Tibial nerve (tissue), 4 donors: ENCODE results near the gene TOM1L2. TPM values are rescaled to one million over a fixed set of nuclear protein-coding genes. Genes with fewer than 3 reads are reported as not detected.
A peak's percentile ranks its signal among the peaks of the same experiment; 100 is the strongest.
"Not testable (repeated sequence)": the region's sequence is repeated elsewhere in the genome, so short reads cannot be mapped to it uniquely, and the experiment has no call there.

Source experiments
- DNase-seq, 2 donors: peaks; one replicate each; pipeline ENCODE4 v3.0.0-alpha.2; 2019; ENCODE audit warnings: low spot score in 2 of 2
- H3K27ac ChIP-seq, 4 donors: fragments of 200-600 bp; sonication (generic) in 3 of 4; one replicate each; pipeline ENCODE4 v1.5.1; 2017 to 2019; ENCODE audit warnings: mild to moderate bottlenecking in 1 of 4
- H3K27me3 ChIP-seq, 2 donors: fragments of 200-600 bp; sonication (generic) in 1 of 2; one replicate each; pipeline versions ENCODE4 v1.5.1 to v1.6.0; 2017 to 2019
- H3K36me3 ChIP-seq, 3 donors: fragments of 200-600 bp; sonication (generic); one replicate each; pipeline ENCODE4 v1.5.1; 2018 to 2019
- H3K4me1 ChIP-seq, 4 donors: fragments of 200-600 bp; sonication (generic) in 3 of 4; one replicate each; pipeline ENCODE4 v1.5.1; 2017 to 2019
- H3K4me3 ChIP-seq, 4 donors: fragments of 200-600 bp; sonication (generic) in 3 of 4; one replicate each; pipeline ENCODE4 v1.5.1; 2017 to 2019; ENCODE audit warnings: mild to moderate bottlenecking in 1 of 4, moderate library complexity in 1 of 4
- H3K9me3 ChIP-seq, 4 donors: fragments of 200-600 bp; sonication (generic) in 3 of 4; one replicate each; pipeline ENCODE4 v1.5.1; 2017 to 2019
- EP300 ChIP-seq, 2 donors: sonication (generic); formaldehyde crosslinking; IDR thresholded peaks; one replicate each; pipeline ENCODE4 v1.6.1; 2017; ENCODE audit warnings: antibody characterized with exemption in 2 of 2, mild to moderate bottlenecking in 1 of 2
- POLR2A ChIP-seq, 2 donors: fragments of 450-650 bp; IDR thresholded peaks; one replicate each; pipeline ENCODE4 v1.6.1; 2017; ENCODE audit warnings: antibody characterized with exemption in 2 of 2, mild to moderate bottlenecking in 2 of 2, moderate library complexity in 2 of 2
- WGBS, 2 donors: methylation state at CpG; one replicate each; pipeline ENCODE4 v1.1.5; 2018; 5-methylcytosine and 5-hydroxymethylcytosine counted together
- total RNA-seq, 4 donors: library from RNA; depleted of rRNA; stranded (reverse); fragments of >200 nt; gene quantifications; one replicate each; pipeline ENCODE4 v1.1.0, GENCODE V29; 2016
- TF ChIP-seq, protein P1 (sequence below), 5 experiments: fragments of 200-600 bp in 3 of 5; fragments of 450-650 bp in 2 of 5; sonication (generic) in 3 of 5; IDR thresholded peaks; one replicate each; pipeline ENCODE4 v1.5.1; 2016 to 2019; ENCODE audit warnings: antibody characterized with exemption in 5 of 5, mild to moderate bottlenecking in 3 of 5, moderate library complexity in 2 of 5

Gene TOM1L2
- total RNA-seq, 4 donors from 2014 or later = 83.4 to 109 (median 96.8) TPM

DNA sequence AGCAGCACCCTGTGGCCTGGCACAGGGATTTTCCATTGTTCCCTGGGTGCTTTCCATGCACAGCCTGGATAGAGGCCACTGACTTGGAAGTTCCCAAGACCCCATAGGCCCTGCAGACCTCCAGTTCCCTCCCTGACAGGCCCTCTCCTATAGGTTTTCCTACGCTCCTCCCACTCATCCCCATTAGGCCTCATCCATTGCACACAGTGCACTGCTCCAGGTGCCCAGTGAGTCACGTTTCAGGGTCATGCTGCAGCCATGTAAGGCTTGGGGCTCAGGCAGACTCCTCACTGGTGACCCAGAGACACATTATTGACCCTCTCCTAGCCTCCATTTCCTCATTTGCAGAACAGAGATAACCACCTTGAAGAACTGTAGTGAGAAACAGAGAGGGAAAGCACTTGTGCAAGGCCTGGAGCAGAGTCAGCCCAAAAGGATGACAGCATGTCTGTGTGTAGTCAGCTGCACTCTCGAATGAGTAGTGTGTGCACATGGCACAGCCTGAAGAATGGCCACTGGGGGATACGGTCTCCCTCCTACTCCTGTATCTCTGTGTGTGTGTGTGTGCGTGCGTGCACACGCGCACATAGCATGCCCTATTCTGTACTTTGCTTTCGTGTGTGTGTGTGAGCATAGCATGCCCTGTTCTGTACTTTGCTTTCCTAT is 27.3 kb upstream of the TOM1L2 start:
- H3K27ac ChIP-seq = no peak overlapping the region
- DNase-seq = no peak
- 74 to 78% methylated on average over 9 of the region's 9 CpGs for WGBS, 2 donors
- H3K4me1 ChIP-seq = peaks cover 0 to 3% (median 0%) of the 10 kb centered on the region in 4 donors
- H3K27me3 ChIP-seq = no peaks in the 10 kb centered on the region
- H3K36me3 ChIP-seq = peaks cover 0 to 3% (median 0%) of the 10 kb centered on the region in 3 donors
- TF ChIP-seq EP300 (IDR thresholded peaks at IDR 0.05) (no peak), POLR2A (IDR thresholded peaks at IDR 0.05) (no peak)
- TF ChIP-seq, protein P1, sequence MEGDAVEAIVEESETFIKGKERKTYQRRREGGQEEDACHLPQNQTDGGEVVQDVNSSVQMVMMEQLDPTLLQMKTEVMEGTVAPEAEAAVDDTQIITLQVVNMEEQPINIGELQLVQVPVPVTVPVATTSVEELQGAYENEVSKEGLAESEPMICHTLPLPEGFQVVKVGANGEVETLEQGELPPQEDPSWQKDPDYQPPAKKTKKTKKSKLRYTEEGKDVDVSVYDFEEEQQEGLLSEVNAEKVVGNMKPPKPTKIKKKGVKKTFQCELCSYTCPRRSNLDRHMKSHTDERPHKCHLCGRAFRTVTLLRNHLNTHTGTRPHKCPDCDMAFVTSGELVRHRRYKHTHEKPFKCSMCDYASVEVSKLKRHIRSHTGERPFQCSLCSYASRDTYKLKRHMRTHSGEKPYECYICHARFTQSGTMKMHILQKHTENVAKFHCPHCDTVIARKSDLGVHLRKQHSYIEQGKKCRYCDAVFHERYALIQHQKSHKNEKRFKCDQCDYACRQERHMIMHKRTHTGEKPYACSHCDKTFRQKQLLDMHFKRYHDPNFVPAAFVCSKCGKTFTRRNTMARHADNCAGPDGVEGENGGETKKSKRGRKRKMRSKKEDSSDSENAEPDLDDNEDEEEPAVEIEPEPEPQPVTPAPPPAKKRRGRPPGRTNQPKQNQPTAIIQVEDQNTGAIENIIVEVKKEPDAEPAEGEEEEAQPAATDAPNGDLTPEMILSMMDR (IDR thresholded peaks at IDR 0.05) = no peak
- H3K4me3 ChIP-seq = no peak overlapping the region
- H3K9me3 ChIP-seq = no peaks in the 10 kb centered on the region

DNA sequence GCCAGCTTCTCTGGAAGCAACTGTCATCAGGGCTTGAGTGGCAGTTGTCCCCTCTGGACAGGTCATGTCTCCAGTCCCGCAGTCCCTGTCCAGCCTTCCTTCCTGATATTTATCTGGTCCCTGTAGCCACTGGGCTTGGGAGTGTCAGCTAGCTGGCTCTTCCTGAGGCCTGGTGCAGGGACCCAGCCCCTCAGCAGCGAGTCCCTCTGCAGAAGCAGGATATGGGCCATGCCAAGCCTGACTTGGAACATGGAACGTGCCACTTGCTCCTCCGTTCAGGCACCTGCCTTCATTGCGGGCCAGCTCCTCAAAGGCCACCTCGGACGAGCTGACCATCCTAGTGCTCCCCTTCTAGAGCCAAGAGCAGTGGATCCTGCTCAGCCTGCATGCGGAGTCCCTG is 26.7 kb upstream of the TOM1L2 start:
- TF ChIP-seq EP300 (IDR thresholded peaks at IDR 0.05) = no peak
- no peak for TF ChIP-seq POLR2A (IDR thresholded peaks at IDR 0.05)
- TF ChIP-seq, protein P1 (IDR thresholded peaks at IDR 0.05) = no peak
- Histone ChIP-seq H3K4me3 (no peak overlapping the region), H3K9me3 (no peaks in the 10 kb centered on the region), H3K36me3 (no peaks in the 10 kb centered on the region), H3K27ac (no peak overlapping the region), H3K4me1 (peaks cover 0 to 8% (median 0%) of the 10 kb centered on the region in 4 donors), H3K27me3 (no peaks in the 10 kb centered on the region)
- no peak for DNase-seq
- 96 to 99% methylated on average over 8 of the region's 8 CpGs for WGBS, 2 donors

DNA sequence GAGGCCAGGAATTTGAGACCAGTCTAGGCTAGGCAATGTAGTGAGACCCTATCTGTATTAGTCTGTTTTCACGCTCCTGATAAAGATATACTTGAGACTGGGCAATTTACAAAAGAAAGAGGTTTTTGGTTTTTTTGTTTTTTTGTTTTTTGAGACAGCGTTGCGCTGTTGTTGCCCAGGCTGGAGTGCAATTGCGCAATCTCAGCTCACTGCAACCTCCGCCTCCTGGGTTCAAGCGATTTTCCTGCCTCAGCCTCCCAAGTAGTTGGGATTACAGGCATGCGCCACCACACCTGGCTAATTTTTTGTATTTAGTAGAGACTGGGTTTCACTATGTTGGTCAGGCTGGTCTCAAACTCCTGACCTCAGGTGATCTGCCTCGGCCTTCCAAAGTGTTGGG is 23.7 kb upstream of the TOM1L2 start:
- H3K4me3 ChIP-seq, H3K4me1 ChIP-seq, DNase-seq, H3K27ac ChIP-seq, H3K36me3 ChIP-seq, H3K9me3 ChIP-seq, H3K27me3 ChIP-seq: not testable (repeated sequence)
- WGBS, 2 donors = 96% methylated on average over 8 of the region's 8 CpGs

DNA sequence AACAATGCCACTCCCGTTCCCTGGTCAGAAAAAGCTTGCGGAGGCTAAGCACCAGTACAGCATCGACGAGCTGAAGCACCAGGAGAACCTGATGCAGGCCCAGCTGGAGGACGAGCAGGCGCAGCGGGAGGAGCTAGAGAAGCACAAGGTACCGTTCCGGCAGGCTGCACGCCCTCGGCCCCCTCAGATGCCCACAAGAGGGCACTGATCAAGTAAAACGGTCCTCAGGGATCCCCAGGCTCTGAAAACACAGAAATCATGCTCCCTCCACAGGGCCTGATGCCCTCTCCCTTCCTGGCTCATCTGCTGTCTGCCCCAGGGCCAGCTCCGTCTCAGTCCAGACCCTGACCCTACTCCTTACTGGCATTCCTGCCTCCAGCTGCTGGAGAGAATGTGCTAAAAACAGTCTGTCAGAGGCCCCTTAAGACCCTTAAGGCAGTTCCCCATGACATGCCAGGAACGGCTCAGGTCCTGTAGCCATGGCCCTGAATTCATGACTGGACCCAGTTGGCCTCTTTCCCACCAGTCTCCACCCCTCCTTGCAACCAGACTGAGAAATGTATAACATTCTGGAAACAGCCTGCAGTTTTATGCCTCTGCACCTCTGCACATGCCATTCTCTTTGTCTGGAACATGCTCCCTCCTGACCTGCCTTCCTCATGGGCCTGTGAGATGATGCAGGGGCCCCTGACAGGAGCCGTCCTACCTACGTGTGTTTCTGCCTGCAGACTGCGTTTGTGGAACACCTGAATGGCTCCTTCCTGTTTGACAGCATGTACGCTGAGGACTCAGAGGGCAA is 22.3 kb upstream of the TOM1L2 start:
- Histone ChIP-seq H3K36me3 (peaks cover 0 to 11% (median 0%) of the 10 kb centered on the region in 3 donors), H3K27ac (peak overlapping the region in 1 of 4 donors; percentile 31), H3K9me3 (no peaks in the 10 kb centered on the region), H3K4me1 (peaks cover 0 to 8% (median 0%) of the 10 kb centered on the region in 4 donors), H3K4me3 (no peak overlapping the region), H3K27me3 (no peaks in the 10 kb centered on the region)
- WGBS, 2 donors = 61 to 63% methylated on average over 18 of the region's 18 CpGs
- DNase-seq = no peak
- TF ChIP-seq POLR2A (IDR thresholded peaks at IDR 0.05) (no peak), EP300 (IDR thresholded peaks at IDR 0.05) (no peak)
- TF ChIP-seq, protein P1 (IDR thresholded peaks at IDR 0.05) = peak in 3 of 5 experiments; percentile 8 to 29 (median 10)

DNA sequence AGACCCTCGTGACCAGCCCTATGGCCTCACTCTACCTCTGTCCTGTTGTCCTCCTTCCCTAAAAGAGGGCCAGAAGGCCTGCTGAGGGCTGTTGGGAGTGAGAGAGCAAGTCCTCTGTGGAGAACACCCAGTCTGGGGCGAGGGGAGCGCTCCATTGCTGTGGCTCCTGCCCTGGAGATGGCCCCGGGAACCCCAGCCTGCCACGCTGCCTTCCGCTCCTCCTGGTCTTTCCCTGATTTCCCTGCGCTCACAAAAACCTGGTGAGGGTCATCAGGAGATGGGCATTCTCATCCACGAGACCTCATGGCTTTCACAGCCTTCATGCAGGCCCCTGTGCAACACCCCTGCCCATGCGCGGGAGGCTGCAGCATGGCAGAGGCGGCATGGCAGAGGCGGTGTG is 21.7 kb upstream of the TOM1L2 start:
- no peak for DNase-seq
- peaks cover 0 to 8% (median 0%) of the 10 kb centered on the region in 4 donors for H3K4me1 ChIP-seq
- H3K9me3 ChIP-seq = no peaks in the 10 kb centered on the region
- H3K4me3 ChIP-seq = no peak overlapping the region
- no peak overlapping the region for H3K27ac ChIP-seq
- no peaks in the 10 kb centered on the region for H3K27me3 ChIP-seq
- 89 to 99% methylated on average over 10 to 12 of the region's 12 CpGs for WGBS, 2 donors
- peaks cover 0 to 17% (median 0%) of the 10 kb centered on the region in 3 donors for H3K36me3 ChIP-seq
- TF ChIP-seq POLR2A (IDR thresholded peaks at IDR 0.05) (no peak), EP300 (IDR thresholded peaks at IDR 0.05) (no peak)
- TF ChIP-seq, protein P1 (IDR thresholded peaks at IDR 0.05) = no peak
